HG03571 (cell line): ENCODE measurements around the gene MAP3K13.
"Not testable (repeated sequence)": the region's sequence is repeated elsewhere in the genome, so short reads cannot be mapped to it uniquely, and the experiment has no call there.

Experiments
- ATAC-seq: cut with Tn5 transposase; IDR thresholded peaks from one replicate; pipeline ENCODE4 v1.9.1; 2021; ENCODE audit not compliant: unreplicated experiment

Gene MAP3K13

GRCh38 chr3:185393055-185393454 lies 30.1 kb downstream of the MAP3K13 start:
- no peak for ATAC-seq

DNA sequence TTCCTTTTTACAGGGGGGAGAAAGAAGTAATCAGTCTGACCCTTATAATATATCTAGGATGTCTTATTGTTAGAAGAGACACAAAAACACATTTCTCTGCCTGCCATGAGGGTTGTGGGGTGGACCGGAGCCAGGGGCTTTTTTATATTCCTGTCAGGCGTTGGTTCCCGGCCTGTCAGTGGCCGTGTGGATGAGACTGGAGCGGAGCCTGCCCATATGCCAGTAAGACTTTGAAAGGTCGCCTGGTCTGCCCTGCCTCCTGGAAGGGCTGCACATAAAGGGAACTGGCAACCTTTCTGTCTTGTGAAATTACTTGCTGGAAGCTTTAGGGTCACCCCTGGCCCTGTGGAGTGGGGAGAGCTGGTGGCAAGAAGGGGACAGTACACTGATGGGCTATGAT lies 34.7 kb downstream of the MAP3K13 start:
- no peak for ATAC-seq

GRCh38 chr3:185399737-185400667 lies 37.1 kb downstream of the MAP3K13 start:
- no peak for ATAC-seq

- ATAC-seq, result no peak
Measured at GRCh38 chr3:185400866-185401265, 37.9 kb downstream of the MAP3K13 start.

- no peak for ATAC-seq
Measured at GRCh38 chr3:185401319-185401955, 38.5 kb downstream of the MAP3K13 start.

DNA sequence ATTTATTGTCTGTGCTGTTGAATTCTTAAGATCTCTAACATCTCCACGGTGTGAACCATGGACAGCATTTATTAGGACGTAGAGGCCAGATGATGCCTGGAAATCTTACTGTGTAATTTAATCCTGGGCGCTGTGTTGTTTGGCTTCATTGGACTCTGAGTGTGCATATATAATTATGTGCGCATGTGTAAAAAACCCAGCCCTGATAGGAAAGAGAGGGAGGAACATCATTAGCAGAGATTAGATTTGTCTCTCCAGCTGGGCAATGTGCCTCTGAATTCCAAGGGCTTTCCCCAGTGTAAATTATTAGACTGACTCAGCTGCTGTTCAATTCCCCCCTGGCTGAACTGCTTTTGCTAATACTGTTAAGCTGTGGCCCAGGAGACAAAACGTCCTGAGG lies 39.6 kb downstream of the MAP3K13 start:
- no peak for ATAC-seq

DNA sequence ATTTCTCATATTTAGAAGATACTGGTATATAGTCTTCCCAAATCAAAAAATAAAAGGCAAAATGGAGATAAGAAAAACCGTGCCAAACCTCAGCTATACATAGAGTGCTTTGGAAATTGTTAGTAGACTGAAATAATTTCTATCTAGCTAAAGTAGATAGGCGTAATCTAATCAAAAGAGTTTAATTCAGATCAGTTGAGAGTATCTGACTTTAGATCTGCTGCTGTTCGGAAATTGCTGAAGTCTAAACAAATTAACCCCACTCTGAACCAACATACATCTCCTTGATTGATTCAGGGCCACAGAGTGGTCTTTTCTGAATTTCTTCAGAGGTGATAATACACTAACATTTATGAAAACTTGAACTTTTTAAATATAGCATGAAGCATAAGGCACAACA lies 40.1 kb downstream of the MAP3K13 start:
- no peak for ATAC-seq

GRCh38 chr3:185405243-185405642 lies 42.3 kb downstream of the MAP3K13 start:
- no peak for ATAC-seq

DNA sequence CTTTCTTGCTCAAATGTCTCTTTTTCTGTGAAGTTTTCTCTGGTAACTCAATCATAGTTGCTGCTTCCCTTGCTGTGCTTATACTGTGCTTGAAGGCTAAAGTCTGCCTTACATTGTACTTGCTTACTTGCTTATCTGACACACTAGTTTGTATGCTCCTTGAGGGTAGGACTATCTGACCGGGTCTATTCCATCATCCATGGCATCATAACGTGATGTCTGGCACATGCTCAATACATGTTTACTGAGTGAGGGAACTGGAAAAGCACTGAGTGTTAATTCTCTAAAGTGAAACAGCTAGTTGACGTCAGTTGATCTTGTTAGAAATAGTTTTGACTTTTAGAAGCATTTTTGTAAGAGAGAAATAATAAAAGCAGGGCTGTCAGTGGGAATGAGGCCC lies 42.7 kb downstream of the MAP3K13 start:
- no peak for ATAC-seq

GRCh38 chr3:185406121-185406620 lies 43.2 kb downstream of the MAP3K13 start:
- ATAC-seq, result no peak

- no peak for ATAC-seq
Measured at GRCh38 chr3:185409957-185410356, 47.0 kb downstream of the MAP3K13 start.

GRCh38 chr3:185411133-185411532 lies 48.2 kb downstream of the MAP3K13 start:
- ATAC-seq, result no peak

DNA sequence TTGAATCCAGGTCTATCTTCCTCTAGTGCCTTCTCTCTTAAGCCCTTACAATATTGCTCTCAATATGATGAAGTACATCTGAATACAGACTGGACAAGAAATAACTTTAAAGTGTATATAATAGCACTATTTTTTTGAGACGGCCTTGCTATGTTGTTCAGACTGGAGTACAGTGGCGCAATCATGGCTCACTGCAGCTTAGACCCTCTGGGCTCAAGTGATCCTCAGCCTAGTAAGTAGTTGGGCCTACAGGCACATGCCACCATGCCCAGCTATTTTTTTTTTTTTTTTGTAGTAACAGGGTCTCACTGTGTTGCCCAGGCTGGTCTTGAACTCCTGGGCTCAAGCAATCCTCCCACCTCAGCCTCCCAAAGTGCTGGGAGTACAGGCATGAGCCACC lies 53.6 kb downstream of the MAP3K13 start:
- no peak for ATAC-seq

- ATAC-seq, result not testable (repeated sequence)
Measured at GRCh38 chr3:185418561-185418977, 55.6 kb downstream of the MAP3K13 start.

GRCh38 chr3:185420762-185421161 lies 57.8 kb downstream of the MAP3K13 start:
- no peak for ATAC-seq

DNA sequence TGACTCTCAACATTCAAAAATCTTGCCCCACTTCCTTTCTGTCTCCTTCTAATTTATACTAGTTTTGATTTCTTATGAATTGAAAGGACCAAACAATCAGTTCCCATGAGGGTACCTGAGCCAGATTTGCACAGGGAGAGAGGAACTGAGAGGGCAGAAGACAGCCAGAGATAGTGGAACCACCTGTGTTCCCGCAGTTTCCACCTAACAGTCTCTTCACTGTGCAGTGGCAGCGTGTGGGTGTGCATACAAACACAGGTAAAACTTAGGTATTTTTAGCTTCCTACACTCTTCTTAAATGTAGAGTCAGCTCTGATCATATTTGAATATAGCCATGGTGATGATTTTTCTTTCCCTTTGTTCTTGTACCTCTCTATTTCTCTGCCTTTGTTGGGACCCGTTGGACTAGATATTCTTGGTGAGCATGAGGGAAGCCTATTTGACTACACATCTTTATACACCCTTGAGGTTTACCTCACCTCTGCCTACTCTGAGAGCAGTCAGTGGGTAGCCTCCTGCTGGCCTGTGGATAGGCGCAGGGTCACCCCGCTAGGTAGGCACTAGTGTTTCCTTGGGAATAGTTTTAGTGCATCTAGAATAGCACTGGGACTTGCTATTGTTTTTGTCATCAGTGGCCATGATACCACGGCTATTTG lies 58.8 kb downstream of the MAP3K13 start:
- ATAC-seq, result no peak

- ATAC-seq, result no peak
Measured at GRCh38 chr3:185422677-185423076, 59.7 kb downstream of the MAP3K13 start.

DNA sequence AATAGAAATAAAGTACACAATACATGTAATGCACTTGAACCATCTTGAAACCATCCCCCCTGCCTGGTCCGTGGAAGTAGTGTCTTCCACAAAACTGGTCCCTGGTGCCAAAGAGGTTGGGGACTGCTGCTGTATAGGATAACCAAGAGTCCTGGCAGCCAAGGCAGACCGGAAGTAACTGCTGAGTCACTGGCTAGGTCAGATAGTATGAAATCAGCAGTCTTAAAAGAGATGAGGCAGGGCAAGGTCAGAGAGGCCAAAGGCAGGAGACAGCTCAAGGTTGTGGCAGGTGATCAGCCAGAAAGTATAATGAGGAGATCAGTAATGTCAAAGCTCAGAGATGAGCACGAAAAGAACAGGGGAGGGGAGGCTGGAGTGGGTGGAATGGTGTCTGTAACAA lies 60.2 kb downstream of the MAP3K13 start:
- ATAC-seq, result no peak

GRCh38 chr3:185424435-185424834 lies 61.5 kb downstream of the MAP3K13 start:
- ATAC-seq, result no peak

DNA sequence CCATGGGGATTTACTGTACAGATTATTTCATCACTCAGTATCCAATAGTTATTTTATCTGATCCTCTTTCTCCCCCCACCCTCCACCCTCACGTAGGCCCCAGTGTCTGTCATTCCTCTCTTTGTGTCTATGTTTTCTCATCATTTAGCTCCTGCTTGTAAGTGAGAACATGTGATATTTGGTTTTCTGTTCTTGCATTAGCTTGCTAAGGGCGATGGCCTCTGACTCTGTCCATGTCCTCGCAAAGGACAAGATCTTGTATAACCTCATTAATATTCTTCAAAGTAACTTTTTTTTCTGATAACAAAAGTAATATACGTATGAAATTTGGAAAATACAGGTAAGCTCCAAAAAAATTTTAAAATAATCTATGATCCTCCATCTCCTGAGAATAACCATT lies 67.4 kb downstream of the MAP3K13 start:
- ATAC-seq, result no peak

DNA sequence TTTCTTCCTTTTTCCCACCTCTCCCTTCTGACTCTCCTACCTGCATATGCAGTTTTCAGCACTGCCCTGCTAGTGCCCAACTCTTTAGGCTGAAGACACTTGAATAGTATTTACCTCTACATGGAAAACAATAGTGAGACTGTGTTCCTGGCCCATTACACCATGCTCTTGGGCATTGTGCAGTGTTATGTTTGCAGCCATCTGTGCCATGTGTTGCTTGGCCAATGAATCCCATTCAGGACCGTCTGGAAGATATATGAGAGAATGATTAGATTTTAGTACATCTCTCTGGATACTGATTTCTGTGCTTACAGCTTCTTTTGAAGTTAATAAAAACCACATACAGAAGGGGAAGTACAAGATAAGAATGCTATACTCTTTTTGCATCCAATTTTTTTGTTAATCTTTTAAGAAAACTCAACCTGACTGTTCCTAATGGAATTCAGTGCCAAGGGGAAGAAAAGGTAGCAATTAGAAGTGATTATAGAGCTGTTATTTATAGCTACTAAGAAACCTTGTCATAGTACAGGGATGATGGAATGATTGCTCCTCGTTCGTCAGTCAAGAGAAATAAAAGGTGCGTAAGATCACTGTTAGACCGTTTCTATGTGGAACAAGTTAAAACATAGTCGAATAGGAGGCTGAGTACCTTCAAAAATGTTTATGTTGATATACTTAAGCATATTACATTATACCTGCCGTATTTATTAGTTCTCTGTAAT lies 77.0 kb downstream of the MAP3K13 start:
- ATAC-seq, result no peak
